Measurements from ENCODE around the gene TTC16. TPM values are rescaled to one million over a fixed set of nuclear protein-coding genes. Genes with fewer than 3 reads are reported as not detected.

Gene TTC16
- total and polyA plus RNA-seq, 7 donors = 0.01 to 0.10 (median 0.03) TPM; not detected in 4

- no peak for TF ChIP-seq CTCF (IDR thresholded peaks at IDR 0.05)
- intact Hi-C loops (cut with DNase I) = no loop called here
- H3K36me3 ChIP-seq (ENCODE audit: insufficient read depth in 1 of 2, low read depth in 1 of 2) = peaks cover 0 to 17% of the 10 kb centered on the region in 2 donors
These were observed 22.2 kb upstream of the TTC16 start for GRCh38 chr9:127693697-127694096.

DNA sequence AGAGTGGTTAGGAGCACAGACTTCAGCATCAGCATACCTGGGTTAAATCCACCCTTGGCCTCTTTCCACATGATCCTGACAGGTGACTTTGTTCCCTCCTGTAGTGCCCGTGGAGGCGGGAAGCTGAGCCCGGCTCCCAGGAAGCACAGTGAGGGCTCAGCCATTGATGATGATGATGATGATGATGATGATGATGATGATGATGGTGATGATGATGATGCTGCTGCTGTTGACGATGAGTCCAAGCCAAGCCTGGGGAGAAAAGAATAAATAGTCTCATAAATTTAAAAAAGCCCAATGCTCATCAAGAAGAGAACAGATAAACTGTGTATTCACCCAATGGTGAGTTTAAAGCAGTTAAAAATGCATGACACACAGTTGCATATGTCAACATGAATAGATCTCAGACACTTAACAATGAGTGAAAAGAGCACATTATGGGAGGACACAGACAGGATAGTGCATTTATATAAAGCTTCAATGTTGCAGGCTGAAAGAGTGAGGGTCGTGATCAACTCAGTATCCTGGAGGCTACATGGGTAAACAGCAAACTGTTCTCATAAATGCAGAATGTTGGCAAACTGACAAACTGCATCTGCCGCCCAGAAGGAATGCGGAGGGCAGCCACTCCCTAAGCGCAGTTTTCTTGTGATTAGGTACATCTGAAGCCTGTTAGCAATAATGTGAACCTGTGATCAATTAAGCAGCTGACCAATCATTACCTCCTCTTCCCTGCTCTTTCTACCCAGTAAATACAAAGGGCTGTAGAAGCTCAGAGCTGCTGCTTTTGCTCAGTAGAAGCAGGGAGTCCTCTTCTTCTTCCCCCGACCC lies 20.8 kb upstream of the TTC16 start:
- no peaks in the 10 kb centered on the region for H3K9me3 ChIP-seq
- DNase-seq (no peak), ATAC-seq (no peak)
- H3K4me3 ChIP-seq = no peak overlapping the region
- 46 to 69% (median 55%) methylated on average over 9 of the region's 9 CpGs for WGBS, 3 donors
- peaks cover 12% of the 10 kb centered on the region for H3K4me1 ChIP-seq
- H3K27ac ChIP-seq = no peak overlapping the region
- intact Hi-C loops (cut with DNase I) = no loop called here
- peaks cover 0 to 11% of the 10 kb centered on the region in 2 donors for H3K36me3 ChIP-seq (ENCODE audit: insufficient read depth in 1 of 2, low read depth in 1 of 2)
- no peak for TF ChIP-seq CTCF (IDR thresholded peaks at IDR 0.05)
- H3K27me3 ChIP-seq (ENCODE audit: insufficient read depth in 3 of 3, low read length in 2 of 3) = no peaks in the 10 kb centered on the region

More at GRCh38 chr9:127693697-127694096, 22.2 kb upstream of the TTC16 start:
- no peak overlapping the region for H3K27ac ChIP-seq
- no peak overlapping the region for H3K4me3 ChIP-seq
- 91 to 97% (median 94%) methylated on average over 4 of the region's 4 CpGs for WGBS, 3 donors
- peaks cover under 1% of the 10 kb centered on the region for H3K4me1 ChIP-seq
- H3K9me3 ChIP-seq = no peaks in the 10 kb centered on the region
- H3K27me3 ChIP-seq (ENCODE audit: insufficient read depth in 3 of 3, low read length in 2 of 3) = no peaks in the 10 kb centered on the region
- ATAC-seq (no peak), DNase-seq (no peak)

GRCh38 chr9:127697575-127697974 lies 18.3 kb upstream of the TTC16 start:
- peak overlapping the region; percentile 88 for H3K27ac ChIP-seq
- WGBS, 3 donors = 55 to 73% (median 61%) methylated on average over 5 of the region's 5 CpGs

DNA sequence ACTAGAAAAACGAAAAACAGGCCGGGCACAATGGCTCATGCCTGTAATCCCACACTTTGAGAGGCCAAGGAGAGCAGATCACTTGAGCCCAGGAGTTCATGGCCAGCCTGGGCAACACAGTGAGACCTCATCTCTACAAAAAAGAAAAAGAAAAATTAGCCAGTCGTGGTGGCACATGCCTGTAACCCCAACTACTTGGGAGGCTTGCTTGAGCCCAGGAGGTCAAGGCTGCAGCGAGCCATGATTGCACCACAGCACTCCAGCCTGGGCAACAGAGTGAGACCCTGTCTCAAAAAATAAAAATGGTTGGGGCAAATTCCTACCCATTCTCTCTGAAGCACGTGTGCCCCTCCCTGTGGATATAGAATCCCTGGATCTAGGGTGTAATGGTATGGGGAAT lies 17.5 kb upstream of the TTC16 start:
- DNase-seq (no peak), ATAC-seq (no peak)
- WGBS, 3 donors = 88 to 96% (median 92%) methylated on average over 5 of the region's 5 CpGs
- TF ChIP-seq CTCF (IDR thresholded peaks at IDR 0.05) = no peak
- no peaks in the 10 kb centered on the region for H3K27me3 ChIP-seq (ENCODE audit: insufficient read depth in 3 of 3, low read length in 2 of 3)
- H3K9me3 ChIP-seq = no peaks in the 10 kb centered on the region
- H3K4me3 ChIP-seq = no peak overlapping the region
- intact Hi-C loops (cut with DNase I) = loop anchor here in 1 of 2 donors (2.0 kb wide), 1 partner anchor 14 kb away; no protein-coding TSS in a partner anchor
- H3K36me3 ChIP-seq (ENCODE audit: insufficient read depth in 1 of 2, low read depth in 1 of 2) = no peaks in the 10 kb centered on the region
- H3K4me1 ChIP-seq = peaks cover 19% of the 10 kb centered on the region
- H3K27ac ChIP-seq = peak overlapping the region; percentile 88

More at GRCh38 chr9:127697575-127697974, 18.3 kb upstream of the TTC16 start:
- intact Hi-C loops (cut with DNase I) = no loop called here
- Histone ChIP-seq H3K9me3 (no peaks in the 10 kb centered on the region), H3K27me3 (ENCODE audit: insufficient read depth in 3 of 3, low read length in 2 of 3) (no peaks in the 10 kb centered on the region), H3K36me3 (ENCODE audit: insufficient read depth in 1 of 2, low read depth in 1 of 2) (no peaks in the 10 kb centered on the region), H3K4me1 (peaks cover 19% of the 10 kb centered on the region), H3K4me3 (no peak overlapping the region)
- no peak for TF ChIP-seq CTCF (IDR thresholded peaks at IDR 0.05)
- no peak for DNase-seq
- no peak for ATAC-seq

Measured in psoas muscle (tissue), 8 donors.